B cell (primary cell): ENCODE measurements around the gene ACSL4. TPM values are rescaled to one million over a fixed set of nuclear protein-coding genes. Genes with fewer than 3 reads are reported as not detected.

ENCODE experiments used
- ATAC-seq: fragments of 200-7000 bp; cut with Tn5 transposase; one replicate; pipeline ENCODE4 v1.10.0; 2021; ENCODE audit warnings: low read depth, mild to moderate bottlenecking, moderate number of reproducible peaks, moderate library complexity
- CTCF ChIA-PET: fragments of 350-600 bp; sonication (Branson Sonifier 250); formaldehyde crosslinking; loops from one replicate; lab custom pipeline; 2021; ENCODE audit warnings: antibody characterized with exemption, inconsistent platforms; lab: Charles Lee
- POLR2A ChIA-PET: fragments of 350-600 bp; sonication (Branson Sonifier 250); formaldehyde crosslinking; loops from one replicate; lab custom pipeline; 2021; ENCODE audit warnings: antibody characterized with exemption; lab: Charles Lee
- DNase-seq: peaks from one replicate; pipeline ENCODE4 v3.0.0; 2013
- H2AFZ ChIP-seq: 2 replicates; pipeline ENCODE4 v1.6.1; 2012; ENCODE audit warnings: mild to moderate bottlenecking, low read depth, low read length; ENCODE audit not compliant: insufficient read depth, poor library complexity, severe bottlenecking
- H3K27ac ChIP-seq, 2 donors: 1 replicate in 1 of 2; 2 replicates in 1 of 2; pipeline ENCODE4 v1.5.1; 2012 to 2013; ENCODE audit warnings: low read length in 2 of 2, mild to moderate bottlenecking in 2 of 2, moderate library complexity in 1 of 2
- H3K27me3 ChIP-seq, 4 experiments: fragments of 200-600 bp in 1 of 4; sonication (generic) in 1 of 4; replicated peaks in 1 of 4; 1 replicate in 2 of 4; 2 replicates in 2 of 4; pipeline versions ENCODE4 v1.6.1 to v1.7.0; 2013 to 2016; ENCODE audit warnings: low read length in 3 of 4, mild to moderate bottlenecking in 2 of 4, mixed read lengths in 1 of 4, moderate library complexity in 1 of 4; ENCODE audit not compliant: insufficient read depth in 4 of 4, control insufficient read depth in 3 of 4; ENCODE audit errors: control extremely low read depth in 1 of 4
- H3K36me3 ChIP-seq, 2 experiments: replicated peaks in 1 of 2; 1 replicate in 1 of 2; 2 replicates in 1 of 2; pipeline versions ENCODE4 v1.6.1 to v1.7.1; 2013; ENCODE audit warnings: low read length in 1 of 2; ENCODE audit not compliant: insufficient read depth in 2 of 2, control insufficient read depth in 1 of 2; ENCODE audit errors: control extremely low read depth in 1 of 2, extremely low read depth in 1 of 2
- H3K4me1 ChIP-seq, 2 donors: fragments of 200-600 bp in 1 of 2; sonication (generic) in 1 of 2; 1 replicate in 1 of 2; 2 replicates in 1 of 2; pipeline versions ENCODE4 v1.5.1 to v1.6.1; 2013 to 2017; ENCODE audit warnings: low read length in 2 of 2; ENCODE audit not compliant: control insufficient read depth in 2 of 2, insufficient read depth in 2 of 2
- H3K4me2 ChIP-seq: replicated peaks from 2 replicates; pipeline ENCODE3; 2012; ENCODE audit warnings: mild to moderate bottlenecking, low read depth, low read length; ENCODE audit not compliant: poor library complexity, severe bottlenecking
- H3K4me3 ChIP-seq, 5 experiments: fragments of 200-600 bp in 1 of 5; sonication (generic) in 1 of 5; 1 replicate in 3 of 5; 2 replicates in 2 of 5; pipeline versions ENCODE4 v1.5.1 to v1.7.0; 2011 to 2016; ENCODE audit warnings: low read length in 4 of 5, mild to moderate bottlenecking in 4 of 5, low read depth in 2 of 5, control low read depth in 1 of 5, moderate library complexity in 1 of 5; ENCODE audit not compliant: insufficient read depth in 1 of 5; ENCODE audit errors: control extremely low read depth in 1 of 5, extremely low read depth in 1 of 5
- H3K79me2 ChIP-seq: fragments of 200-600 bp; sonication (generic); one replicate; pipeline ENCODE4 v1.6.0; 2016; ENCODE audit warnings: low read length; ENCODE audit not compliant: control insufficient read depth, insufficient read depth
- H3K9ac ChIP-seq: fragments of 200-600 bp; sonication (generic); 2 replicates; pipeline ENCODE4 v1.6.1; 2017; ENCODE audit warnings: mild to moderate bottlenecking, low read length, moderate library complexity
- H3K9me3 ChIP-seq, 3 donors: one replicate each; pipeline versions ENCODE4 v1.6.1 to v1.7.1; 2013; ENCODE audit warnings: low read length in 2 of 3; ENCODE audit not compliant: control insufficient read depth in 2 of 3, insufficient read depth in 1 of 3; ENCODE audit errors: control extremely low read depth in 1 of 3
- H4K20me1 ChIP-seq: 2 replicates; pipeline ENCODE4 v1.6.0; 2012; ENCODE audit warnings: mild to moderate bottlenecking, low read length; ENCODE audit not compliant: insufficient read depth, control insufficient read depth, poor library complexity, severe bottlenecking
- H3K27ac Mint-ChIP-seq: one replicate; pipeline ENCODE4 v1.8.0; 2021; ENCODE audit warnings: mixed read lengths
- H3K27me3 Mint-ChIP-seq: one replicate; pipeline ENCODE4 v1.8.0; 2021; ENCODE audit warnings: mixed read lengths
- H3K4me1 Mint-ChIP-seq: one replicate; pipeline ENCODE4 v1.8.0; 2021; ENCODE audit warnings: mixed read lengths
- H3K4me3 Mint-ChIP-seq: one replicate; pipeline ENCODE4 v1.8.0; 2021; ENCODE audit warnings: mixed read lengths
- H3K9me3 Mint-ChIP-seq: one replicate; pipeline ENCODE4 v1.8.0; 2022; ENCODE audit warnings: mixed read lengths; ENCODE audit not compliant: insufficient read depth
- EZH2 ChIP-seq: IDR thresholded peaks from 2 replicates; pipeline ENCODE4 v1.6.1; 2012; ENCODE audit warnings: borderline replicate concordance, low read depth, mild to moderate bottlenecking, moderate library complexity, low read length; ENCODE audit not compliant: insufficient read depth, poor library complexity, severe bottlenecking
- WGBS: methylation state at CpG from one replicate; pipeline ENCODE4 v1.1.5; 2013; ENCODE audit warnings: missing lambda C conversion rate; ENCODE audit not compliant: insufficient coverage; 5-methylcytosine and 5-hydroxymethylcytosine counted together
- intact Hi-C: fragments of 100-400 bp; cut with micrococcal nuclease; formaldehyde crosslinking; loops from one replicate; pipeline ENCODE4 v1.10.0; 2022
- polyA plus RNA-seq: library from polyadenylated mRNA; depleted of rRNA; stranded (reverse); fragments of >200 nt; gene quantifications from 2 replicates; pipeline ENCODE4 v1.2.3, GENCODE V29; 2012
- total RNA-seq, 2 donors: library from RNA; stranded (reverse); fragments of 120-200 nt in 1 of 2; gene quantifications; 1 replicate in 1 of 2; 2 replicates in 1 of 2; pipeline versions ENCODE4 v1.2.3 to v1.2.4, GENCODE V29; 2013 to 2022
- TF ChIP-seq, protein P1 (sequence below): fragments of 200-600 bp; IDR thresholded peaks from one replicate; pipeline ENCODE4 v1.8.0; 2022; ENCODE audit warnings: antibody characterized with exemption, mild to moderate bottlenecking

ACSL4 gene
- total and polyA plus RNA-seq, 2 donors (not counting 1 experiment from before 2014, with no cell fraction given): 4.0 to 29.1 TPM

DNA sequence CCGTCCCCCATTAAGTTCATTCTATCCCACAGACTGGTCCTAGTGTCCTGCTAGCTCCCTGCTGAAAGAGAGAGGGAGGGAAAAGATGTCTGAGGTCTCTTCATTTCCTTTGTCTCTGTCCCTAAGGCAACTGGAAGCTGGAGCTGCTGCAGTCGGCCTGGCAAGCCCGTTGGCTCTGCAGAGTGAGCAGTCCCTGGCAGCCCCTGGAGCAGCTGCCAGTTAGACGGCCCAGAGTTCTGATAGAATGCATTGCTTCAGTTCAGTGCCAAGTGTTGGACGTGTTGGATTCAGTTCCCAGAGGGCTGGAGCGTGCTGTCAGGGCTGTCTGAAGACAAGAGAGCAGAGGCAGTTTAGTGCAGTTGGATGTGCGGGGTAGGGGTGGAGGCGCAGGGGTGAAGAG, 109.1 kb downstream of the ACSL4 start:
- intact Hi-C loops: no loop called here
- 98% methylated on average over 5 of the region's 8 CpGs for WGBS
- H3K4me2 ChIP-seq: no peak overlapping the region

GRCh38 chrX:109622270-109622669, 110.8 kb downstream of the ACSL4 start:
- Histone ChIP-seq H3K4me2 (no peak overlapping the region), H4K20me1 (no peaks in the 10 kb centered on the region), H3K79me2 (no peaks in the 10 kb centered on the region), H3K27ac (no peak overlapping the region), H3K9me3 (no peaks in the 10 kb centered on the region), H3K27me3 (no peaks in the 10 kb centered on the region), H3K9ac (no peak overlapping the region), H3K4me3 (no peak overlapping the region), H2AFZ (no peak overlapping the region), H3K36me3 (no peaks in the 10 kb centered on the region), H3K4me1 (no peaks in the 10 kb centered on the region)
- intact Hi-C loops: no loop called here
- Mint-ChIP-seq H3K27me3 (no peaks in the 10 kb centered on the region), H3K9me3 (no peaks in the 10 kb centered on the region), H3K4me3 (no peak overlapping the region), H3K4me1 (no peaks in the 10 kb centered on the region), H3K27ac (no peak overlapping the region)
- ChIA-PET POLR2A (no interaction called here), CTCF (no interaction called here)
- no peak for ATAC-seq
- TF ChIP-seq EZH2: no peak
- TF ChIP-seq, protein P1, sequence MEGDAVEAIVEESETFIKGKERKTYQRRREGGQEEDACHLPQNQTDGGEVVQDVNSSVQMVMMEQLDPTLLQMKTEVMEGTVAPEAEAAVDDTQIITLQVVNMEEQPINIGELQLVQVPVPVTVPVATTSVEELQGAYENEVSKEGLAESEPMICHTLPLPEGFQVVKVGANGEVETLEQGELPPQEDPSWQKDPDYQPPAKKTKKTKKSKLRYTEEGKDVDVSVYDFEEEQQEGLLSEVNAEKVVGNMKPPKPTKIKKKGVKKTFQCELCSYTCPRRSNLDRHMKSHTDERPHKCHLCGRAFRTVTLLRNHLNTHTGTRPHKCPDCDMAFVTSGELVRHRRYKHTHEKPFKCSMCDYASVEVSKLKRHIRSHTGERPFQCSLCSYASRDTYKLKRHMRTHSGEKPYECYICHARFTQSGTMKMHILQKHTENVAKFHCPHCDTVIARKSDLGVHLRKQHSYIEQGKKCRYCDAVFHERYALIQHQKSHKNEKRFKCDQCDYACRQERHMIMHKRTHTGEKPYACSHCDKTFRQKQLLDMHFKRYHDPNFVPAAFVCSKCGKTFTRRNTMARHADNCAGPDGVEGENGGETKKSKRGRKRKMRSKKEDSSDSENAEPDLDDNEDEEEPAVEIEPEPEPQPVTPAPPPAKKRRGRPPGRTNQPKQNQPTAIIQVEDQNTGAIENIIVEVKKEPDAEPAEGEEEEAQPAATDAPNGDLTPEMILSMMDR: no peak
- no CpG with 5 or more reads among the region's 4 CpGs for WGBS
- DNase-seq: no peak

More for the DNA sequence above, 109.1 kb downstream of the ACSL4 start:
- Histone ChIP-seq H3K4me3 (no peak overlapping the region), H3K36me3 (no peaks in the 10 kb centered on the region), H3K9me3 (no peaks in the 10 kb centered on the region), H4K20me1 (no peaks in the 10 kb centered on the region), H3K4me1 (no peaks in the 10 kb centered on the region), H3K79me2 (no peaks in the 10 kb centered on the region), H3K9ac (no peak overlapping the region), H3K27me3 (no peaks in the 10 kb centered on the region), H3K27ac (no peak overlapping the region), H2AFZ (no peak overlapping the region)
- ChIA-PET CTCF (interaction anchor here (1.1 kb wide), 1 partner anchor 233 kb away, joined by 3 read pairs; no protein-coding TSS in a partner anchor), POLR2A (no interaction called here)
- TF ChIP-seq, protein P1: no peak
- no peak for TF ChIP-seq EZH2
- H3K4me3 Mint-ChIP-seq: no peak overlapping the region
- peaks cover 1% of the 10 kb centered on the region for H3K4me1 Mint-ChIP-seq
- DNase-seq: no peak
- no peak for ATAC-seq
- no peaks in the 10 kb centered on the region for H3K27me3 Mint-ChIP-seq
- H3K9me3 Mint-ChIP-seq: no peaks in the 10 kb centered on the region
- no peak overlapping the region for H3K27ac Mint-ChIP-seq
